CD14-positive monocyte (primary cell): ENCODE results near the gene GRM5. TPM values are rescaled to one million over a fixed set of nuclear protein-coding genes. Genes with fewer than 3 reads are reported as not detected.

ENCODE experiments used
- DNase-seq, 3 donors: peaks; one replicate each; pipeline ENCODE4 v3.0.0-alpha.2; 2011 to 2022
- H2AFZ ChIP-seq: 2 replicates; pipeline ENCODE4 v1.6.0; 2012; ENCODE audit warnings: mild to moderate bottlenecking, low read depth, low read length, inconsistent platforms; ENCODE audit not compliant: insufficient read depth, poor library complexity, severe bottlenecking
- H3K27ac ChIP-seq, 2 donors: 1 replicate in 1 of 2; 2 replicates in 1 of 2; pipeline ENCODE4 v1.5.1; 2012 to 2013; ENCODE audit warnings: low read length in 2 of 2, control low read depth in 1 of 2, inconsistent platforms in 1 of 2, low read depth in 1 of 2, mild to moderate bottlenecking in 1 of 2
- H3K27me3 ChIP-seq, 2 donors: one replicate each; pipeline versions ENCODE4 v1.6.0 to v1.6.1; 2011 to 2013; ENCODE audit warnings: low read length in 2 of 2; ENCODE audit not compliant: control insufficient read depth in 2 of 2, insufficient read depth in 2 of 2
- H3K36me3 ChIP-seq, 2 donors: replicated peaks in 1 of 2; 1 replicate in 1 of 2; 2 replicates in 1 of 2; pipeline versions ENCODE4 v1.5.1 to v1.6.1; 2012 to 2013; ENCODE audit warnings: low read length in 2 of 2, control low read depth in 1 of 2, inconsistent platforms in 1 of 2, mild to moderate bottlenecking in 1 of 2; ENCODE audit not compliant: insufficient read depth in 2 of 2, control insufficient read depth in 1 of 2
- H3K4me1 ChIP-seq, 2 donors: 1 replicate in 1 of 2; 2 replicates in 1 of 2; pipeline versions ENCODE4 v1.5.1 to v1.6.1; 2012 to 2013; ENCODE audit warnings: low read length in 2 of 2, control low read depth in 1 of 2, inconsistent platforms in 1 of 2, mild to moderate bottlenecking in 1 of 2, moderate library complexity in 1 of 2; ENCODE audit not compliant: insufficient read depth in 2 of 2, control insufficient read depth in 1 of 2
- H3K4me2 ChIP-seq: replicated peaks from 2 replicates; pipeline ENCODE3; 2012; ENCODE audit warnings: low read length, moderate library complexity, mild to moderate bottlenecking; ENCODE audit not compliant: poor library complexity, severe bottlenecking; ENCODE audit errors: extremely low read depth
- H3K4me3 ChIP-seq, 3 experiments: fragments of 200-600 bp in 1 of 3; sonication (generic) in 1 of 3; replicated peaks in 1 of 3; 1 replicate in 2 of 3; 2 replicates in 1 of 3; pipeline ENCODE4 v1.5.1; 2011 to 2013; ENCODE audit warnings: low read length in 3 of 3, mild to moderate bottlenecking in 3 of 3, control low read depth in 2 of 3, low read depth in 2 of 3, inconsistent platforms in 1 of 3, moderate library complexity in 1 of 3
- H3K79me2 ChIP-seq: 2 replicates; pipeline ENCODE4 v1.6.0; 2012; ENCODE audit warnings: mild to moderate bottlenecking, control low read depth, inconsistent platforms, low read length, moderate library complexity; ENCODE audit not compliant: insufficient read depth
- H3K9ac ChIP-seq: 2 replicates; pipeline ENCODE4 v1.6.0; 2017; ENCODE audit warnings: low read length, mild to moderate bottlenecking; ENCODE audit not compliant: insufficient read depth, poor library complexity, severe bottlenecking
- H3K9me3 ChIP-seq, 2 donors: replicated peaks in 1 of 2; 1 replicate in 1 of 2; 2 replicates in 1 of 2; pipeline versions ENCODE4 v1.5.1 to v1.6.1; 2012 to 2013; ENCODE audit warnings: low read length in 2 of 2, control low read depth in 1 of 2; ENCODE audit not compliant: control insufficient read depth in 1 of 2, insufficient read depth in 1 of 2
- H4K20me1 ChIP-seq: 2 replicates; pipeline ENCODE4 v1.6.0; 2012; ENCODE audit warnings: mild to moderate bottlenecking, low read length, control low read depth, moderate library complexity; ENCODE audit not compliant: insufficient read depth
- H3K27ac Mint-ChIP-seq, 7 donors: one replicate each; pipeline ENCODE4 v1.8.0; 2020; ENCODE audit warnings: mild to moderate bottlenecking in 7 of 7, mixed read lengths in 7 of 7, moderate library complexity in 6 of 7, inconsistent platforms in 2 of 7
- H3K27me3 Mint-ChIP-seq, 3 donors: one replicate each; pipeline ENCODE4 v1.8.0; 2021 to 2022; ENCODE audit warnings: low read depth in 3 of 3, mild to moderate bottlenecking in 3 of 3, mixed read lengths in 3 of 3, moderate library complexity in 3 of 3, inconsistent platforms in 1 of 3
- H3K36me3 Mint-ChIP-seq, 2 donors: one replicate each; pipeline ENCODE4 v1.8.0; 2020; ENCODE audit warnings: mixed read lengths in 2 of 2, inconsistent platforms in 1 of 2, mild to moderate bottlenecking in 1 of 2
- H3K4me1 Mint-ChIP-seq: one replicate; pipeline ENCODE4 v1.8.0; 2020; ENCODE audit warnings: mild to moderate bottlenecking, mixed read lengths
- H3K4me3 Mint-ChIP-seq, 2 donors: one replicate each; pipeline ENCODE4 v1.8.0; 2020; ENCODE audit warnings: mild to moderate bottlenecking in 2 of 2, mixed read lengths in 2 of 2, moderate library complexity in 1 of 2
- H3K9me3 Mint-ChIP-seq, 7 donors: one replicate each; pipeline ENCODE4 v1.8.0; 2020 to 2022; ENCODE audit warnings: mixed read lengths in 7 of 7, mild to moderate bottlenecking in 6 of 7, moderate library complexity in 6 of 7, inconsistent platforms in 2 of 7
- WGBS: methylation state at CpG from one replicate; pipeline ENCODE4 v1.1.5; 2013; ENCODE audit warnings: missing lambda C conversion rate; ENCODE audit not compliant: insufficient coverage; 5-methylcytosine and 5-hydroxymethylcytosine counted together
- intact Hi-C, 2 donors: fragments of 100-400 bp; cut with micrococcal nuclease; formaldehyde crosslinking; loops; one replicate each; pipeline versions ENCODE4 v1.15.0 to v1.15.1; 2023
- polyA plus RNA-seq, 3 donors: library from polyadenylated mRNA; depleted of rRNA in 1 of 3; unstranded in 2 of 3; stranded (reverse) in 1 of 3; fragments of 300-500 nt in 2 of 3; fragments of >200 nt in 1 of 3; fragmentation: Illumina TruSeq in 2 of 3; gene quantifications; 1 replicate in 2 of 3; 2 replicates in 1 of 3; pipeline ENCODE4 v1.2.3, GENCODE V29; 2012 to 2021
- TF ChIP-seq, protein P1 (sequence below): fragments of 200-600 bp; IDR thresholded peaks from one replicate; pipeline ENCODE4 v1.8.0; 2022; ENCODE audit warnings: antibody characterized with exemption, mild to moderate bottlenecking

Gene GRM5
- polyA plus RNA-seq, 3 donors: not detected

DNA sequence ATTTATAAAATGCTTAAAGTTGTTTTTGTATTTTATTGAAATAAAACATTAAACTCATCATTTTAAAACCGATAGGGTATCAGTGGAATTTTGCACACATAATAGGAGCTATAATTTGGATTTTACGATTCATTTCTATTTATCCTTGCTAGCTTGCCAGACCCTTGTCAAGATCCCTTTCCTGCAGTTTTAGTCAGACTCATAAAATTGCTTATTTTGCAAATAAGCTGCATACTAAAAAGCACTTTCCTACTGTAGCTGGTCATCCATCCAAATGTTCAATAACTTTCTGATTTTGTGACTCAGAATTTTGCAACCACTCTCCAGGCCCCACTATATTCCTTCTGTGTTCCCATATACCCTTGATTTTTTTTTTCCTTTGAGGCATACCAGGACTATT, 489.0 kb downstream of the GRM5 start:
- H3K9me3 Mint-ChIP-seq: no peaks in the 10 kb centered on the region

DNA sequence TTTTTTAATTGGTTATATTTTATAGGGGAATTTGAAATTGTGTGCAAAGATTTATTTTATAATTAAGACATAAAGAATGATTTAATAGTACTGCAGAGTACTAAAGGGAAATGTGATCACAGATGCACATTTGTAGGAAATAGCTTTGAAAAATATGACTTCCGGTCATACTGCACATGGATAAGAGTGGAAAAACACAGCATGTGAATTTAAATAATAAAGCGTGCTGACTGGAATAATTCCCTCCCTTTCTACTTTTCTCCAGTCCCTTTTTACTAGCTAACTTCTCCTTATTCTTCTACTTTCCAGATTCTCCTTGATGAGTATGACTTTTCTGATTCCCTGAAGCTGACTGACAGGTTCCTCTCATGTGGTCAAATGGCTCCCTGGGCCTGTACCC, 489.9 kb downstream of the GRM5 start:
- Histone ChIP-seq H3K27ac (no peak overlapping the region), H3K4me1 (no peaks in the 10 kb centered on the region), H3K36me3 (no peaks in the 10 kb centered on the region), H3K4me3 (no peak overlapping the region), H4K20me1 (no peaks in the 10 kb centered on the region), H2AFZ (no peak overlapping the region), H3K9ac (no peak overlapping the region), H3K9me3 (no peaks in the 10 kb centered on the region), H3K27me3 (no peaks in the 10 kb centered on the region), H3K4me2 (no peak overlapping the region), H3K79me2 (no peaks in the 10 kb centered on the region)
- Mint-ChIP-seq H3K4me1 (no peaks in the 10 kb centered on the region), H3K36me3 (no peaks in the 10 kb centered on the region), H3K27me3 (peaks cover 0 to 2% (median 2%) of the 10 kb centered on the region in 3 donors), H3K27ac (no peak overlapping the region), H3K9me3 (no peaks in the 10 kb centered on the region), H3K4me3 (no peak overlapping the region)
- intact Hi-C loops: no loop called here
- TF ChIP-seq, protein P1, sequence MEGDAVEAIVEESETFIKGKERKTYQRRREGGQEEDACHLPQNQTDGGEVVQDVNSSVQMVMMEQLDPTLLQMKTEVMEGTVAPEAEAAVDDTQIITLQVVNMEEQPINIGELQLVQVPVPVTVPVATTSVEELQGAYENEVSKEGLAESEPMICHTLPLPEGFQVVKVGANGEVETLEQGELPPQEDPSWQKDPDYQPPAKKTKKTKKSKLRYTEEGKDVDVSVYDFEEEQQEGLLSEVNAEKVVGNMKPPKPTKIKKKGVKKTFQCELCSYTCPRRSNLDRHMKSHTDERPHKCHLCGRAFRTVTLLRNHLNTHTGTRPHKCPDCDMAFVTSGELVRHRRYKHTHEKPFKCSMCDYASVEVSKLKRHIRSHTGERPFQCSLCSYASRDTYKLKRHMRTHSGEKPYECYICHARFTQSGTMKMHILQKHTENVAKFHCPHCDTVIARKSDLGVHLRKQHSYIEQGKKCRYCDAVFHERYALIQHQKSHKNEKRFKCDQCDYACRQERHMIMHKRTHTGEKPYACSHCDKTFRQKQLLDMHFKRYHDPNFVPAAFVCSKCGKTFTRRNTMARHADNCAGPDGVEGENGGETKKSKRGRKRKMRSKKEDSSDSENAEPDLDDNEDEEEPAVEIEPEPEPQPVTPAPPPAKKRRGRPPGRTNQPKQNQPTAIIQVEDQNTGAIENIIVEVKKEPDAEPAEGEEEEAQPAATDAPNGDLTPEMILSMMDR: no peak
- no CpG with 5 or more reads among the region's 2 CpGs for WGBS
- no peak for DNase-seq

More for the DNA sequence above, 489.0 kb downstream of the GRM5 start:
- H3K79me2 ChIP-seq: no peaks in the 10 kb centered on the region
- no peak overlapping the region for H3K27ac Mint-ChIP-seq
- H3K9ac ChIP-seq: no peak overlapping the region
- no peak for DNase-seq
- no peak overlapping the region for H2AFZ ChIP-seq
- no peaks in the 10 kb centered on the region for H3K36me3 Mint-ChIP-seq
- no peak overlapping the region for H3K27ac ChIP-seq
- no peak overlapping the region for H3K4me3 ChIP-seq
- no peak overlapping the region for H3K4me2 ChIP-seq
- TF ChIP-seq, protein P1: no peak
- H3K27me3 Mint-ChIP-seq: peaks cover 0 to 2% (median 2%) of the 10 kb centered on the region in 3 donors
- no peaks in the 10 kb centered on the region for H3K36me3 ChIP-seq
- intact Hi-C loops: no loop called here
- H3K4me3 Mint-ChIP-seq: no peak overlapping the region
- no peaks in the 10 kb centered on the region for H3K27me3 ChIP-seq
- no peaks in the 10 kb centered on the region for H3K4me1 Mint-ChIP-seq
- no peaks in the 10 kb centered on the region for H4K20me1 ChIP-seq
- no peaks in the 10 kb centered on the region for H3K9me3 ChIP-seq
- H3K4me1 ChIP-seq: no peaks in the 10 kb centered on the region
- no CpG with 5 or more reads among the region's 2 CpGs for WGBS
